HepG2 (cell line): ENCODE measurements around the gene THSD4. TPM values are rescaled to one million over a fixed set of nuclear protein-coding genes. Genes with fewer than 3 reads are reported as not detected.

ENCODE experiments used
- ATAC-seq: fragments of 200-7000 bp; cut with Tn5 transposase; 3 replicates; pipeline ENCODE4 v1.9.1; 2020; ENCODE audit warnings: mild to moderate bottlenecking, moderate library complexity
- BruUV-seq: library from RNA; stranded (reverse); fragments of 400-500 nt; replicated peaks from 2 replicates; lab custom pipeline; 2021; lab: Mats Ljungman, UMichigan
- CTCF ChIA-PET: fragments of 300-600 bp; formaldehyde crosslinking; extraction: SDS; loops from one replicate; lab custom pipeline; 2021; ENCODE audit warnings: low total read pairs, inconsistent platforms, low intra/inter-chr PET ratio; lab: Yijun Ruan, JAX
- POLR2A ChIA-PET: fragments of 350-600 bp; sonication (Branson Sonifier 250); formaldehyde crosslinking; loops from one replicate; lab custom pipeline; 2020; ENCODE audit warnings: antibody characterized with exemption, inconsistent platforms; lab: Yijun Ruan, JAX
- DNase-seq: peaks from one replicate; pipeline ENCODE4 v3.0.0-alpha.2; 2015; ENCODE audit warnings: low spot score
- FAIRE-seq: peaks from 3 replicates; lab custom pipeline; 2011; peaks lifted over from hg19 to GRCh38; lab: Jason Lieb, UNC
- H2AFZ ChIP-seq: one replicate; pipeline ENCODE4 v1.6.1; 2011; ENCODE audit warnings: low read length, inconsistent platforms
- H3K27ac ChIP-seq: fragments of 300-600 bp; 3 replicates; pipeline ENCODE4 v1.8.0; 2011; ENCODE audit warnings: mixed run types, mild to moderate bottlenecking, mixed read lengths, low read length, inconsistent platforms; ENCODE audit not compliant: insufficient read depth; ENCODE audit errors: extremely low read length
- H3K27me3 ChIP-seq, 2 experiments: fragments of 200-600 bp in 1 of 2; 2 replicates in 1 of 2; 3 replicates in 1 of 2; pipeline versions ENCODE4 v1.6.0 to v1.8.0; 2011; ENCODE audit warnings: low read length in 2 of 2, mild to moderate bottlenecking in 2 of 2, moderate library complexity in 2 of 2, inconsistent platforms in 1 of 2; ENCODE audit not compliant: insufficient read depth in 2 of 2, control insufficient read depth in 1 of 2
- H3K36me3 ChIP-seq, 2 experiments: fragments of 200-600 bp in 1 of 2; replicated peaks in 1 of 2; 2 replicates in 1 of 2; 3 replicates in 1 of 2; pipeline versions ENCODE4 v1.5.1 to v1.8.0; 2011; ENCODE audit warnings: low read length in 2 of 2, inconsistent platforms in 1 of 2; ENCODE audit not compliant: insufficient read depth in 2 of 2, control insufficient read depth in 1 of 2
- H3K4me1 ChIP-seq: 2 replicates; pipeline ENCODE4 v1.5.1; 2012; ENCODE audit warnings: low read length, inconsistent platforms; ENCODE audit not compliant: insufficient read depth
- H3K4me2 ChIP-seq: 2 replicates; pipeline ENCODE4 v1.6.0; 2011; ENCODE audit warnings: low read depth, low read length, inconsistent platforms
- H3K4me3 ChIP-seq, 3 experiments: fragments of 200-600 bp in 1 of 3; sonication (generic), shearing (Covaris generic) in 1 of 3; replicated peaks in 1 of 3; 2 replicates each; pipeline ENCODE4 v1.5.1; 2011 to 2016; ENCODE audit warnings: low read length in 3 of 3, inconsistent platforms in 2 of 3, low read depth in 2 of 3, mild to moderate bottlenecking in 2 of 3, control low read depth in 1 of 3, mixed read lengths in 1 of 3; ENCODE audit not compliant: insufficient read depth in 1 of 3
- H3K79me2 ChIP-seq: one replicate; pipeline ENCODE4 v1.6.1; 2011; ENCODE audit warnings: low read length, inconsistent platforms; ENCODE audit not compliant: insufficient read depth
- H3K9ac ChIP-seq: 2 replicates; pipeline ENCODE4 v1.6.0; 2011; ENCODE audit warnings: mild to moderate bottlenecking, low read depth, low read length, inconsistent platforms; ENCODE audit not compliant: insufficient read depth
- H3K9me3 ChIP-seq: 2 replicates; pipeline ENCODE4 v1.5.1; 2012; ENCODE audit warnings: mild to moderate bottlenecking, low read length
- H4K20me1 ChIP-seq: 2 replicates; pipeline ENCODE4 v1.6.0; 2011; ENCODE audit warnings: inconsistent platforms, mild to moderate bottlenecking, low read length, moderate library complexity; ENCODE audit not compliant: insufficient read depth
- ARHGAP35 ChIP-seq: sonication (generic); formaldehyde crosslinking; IDR thresholded peaks from 2 replicates; pipeline ENCODE4 v1.9.0; 2022; ENCODE audit warnings: mild to moderate bottlenecking, inconsistent platforms, moderate library complexity, missing genetic modification reagents, borderline replicate concordance
- ELF3 ChIP-seq: IDR thresholded peaks from 2 replicates; pipeline ENCODE4 v1.6.1; 2016; ENCODE audit warnings: missing genetic modification reagents, missing compliant biosample characterization
- GPN1 ChIP-seq: sonication (generic); formaldehyde crosslinking; IDR thresholded peaks from 2 replicates; pipeline ENCODE4 v1.5.1; 2020; ENCODE audit warnings: missing genetic modification reagents, borderline replicate concordance
- ISL2 ChIP-seq: sonication (generic); formaldehyde crosslinking; IDR thresholded peaks from 2 replicates; pipeline ENCODE4 v1.5.0; 2020; ENCODE audit warnings: missing genetic modification reagents
- NFKB2 ChIP-seq: sonication (generic); formaldehyde crosslinking; IDR thresholded peaks from 2 replicates; pipeline ENCODE4 v1.4.0; 2020; ENCODE audit warnings: missing genetic modification reagents, borderline replicate concordance
- SIX1 ChIP-seq: sonication (generic); formaldehyde crosslinking; IDR thresholded peaks from 2 replicates; pipeline ENCODE4 v1.4.0; 2020; ENCODE audit warnings: missing genetic modification reagents, borderline replicate concordance
- XBP1 ChIP-seq: sonication (generic); formaldehyde crosslinking; IDR thresholded peaks from 2 replicates; pipeline ENCODE4 v1.5.0; 2020; ENCODE audit warnings: missing genetic modification reagents
- ZFY ChIP-seq: sonication (generic); formaldehyde crosslinking; IDR thresholded peaks from 2 replicates; pipeline ENCODE4 v1.4.0; 2020; ENCODE audit warnings: missing genetic modification reagents
- ZMAT3 ChIP-seq: sonication (generic); formaldehyde crosslinking; conservative IDR thresholded peaks from 2 replicates; pipeline ENCODE4 v1.7.0; 2021; ENCODE audit warnings: missing genetic modification reagents
- ZNF24 ChIP-seq: fragments of 450-650 bp; IDR thresholded peaks from 2 replicates; pipeline ENCODE4 v1.6.1; 2017; ENCODE audit warnings: antibody characterized with exemption, mild to moderate bottlenecking
- ZNF333 ChIP-seq: sonication (generic); formaldehyde crosslinking; IDR thresholded peaks from 2 replicates; pipeline ENCODE4 v1.4.0; 2020; ENCODE audit warnings: mild to moderate bottlenecking, missing genetic modification reagents, borderline replicate concordance
- ZNF546 ChIP-seq: sonication (generic); formaldehyde crosslinking; conservative IDR thresholded peaks from 2 replicates; pipeline ENCODE4 v1.8.1; 2023; ENCODE audit warnings: mild to moderate bottlenecking, missing genetic modification reagents
- ZNF614 ChIP-seq: IDR thresholded peaks from 2 replicates; pipeline ENCODE4 v1.6.1; 2018; ENCODE audit warnings: missing biosample characterization, missing genetic modification reagents, inconsistent platforms, borderline replicate concordance
- WGBS: methylation state at CpG from one replicate; pipeline ENCODE4 v1.1.6; 2017; ENCODE audit warnings: low lambda C conversion rate; 5-methylcytosine and 5-hydroxymethylcytosine counted together
- in situ Hi-C: cut with HindIII; loops from 2 replicates; pipeline ENCODE4 v1.10.0; 2017; ENCODE audit warnings: low pct_unique_long_range_greater_than_20kb; ENCODE audit not compliant: extremely low pct_ligation_motif_present
- intact Hi-C: fragments of 100-400 bp; cut with micrococcal nuclease; formaldehyde crosslinking; loops from one replicate; pipeline ENCODE4 v1.10.0; 2022; ENCODE audit not compliant: unreplicated experiment
- polyA plus RNA-seq, 8 experiments: library from polyadenylated mRNA; depleted of rRNA in 3 of 8; stranded (reverse) in 7 of 8; unstranded in 1 of 8; fragments of >200 nt; fragmentation: Illumina TruSeq in 4 of 8; extraction: Trizol in 4 of 8; gene quantifications; 2 replicates each; pipeline versions ENCODE4 v1.2.1 to v1.2.3, GENCODE V29; 2011 to 2016; ENCODE audit warnings: low read depth in 4 of 8, missing spikeins in 1 of 8, mixed read lengths in 1 of 8; ENCODE audit not compliant: insufficient read depth in 1 of 8
- total RNA-seq, 5 experiments: library from RNA; depleted of rRNA; stranded (reverse); fragments of >200 nt; fragmentation: Illumina TruSeq; extraction: Trizol; gene quantifications; 2 replicates each; pipeline ENCODE4 v1.2.3, GENCODE V29; 2016; ENCODE audit warnings: low read depth in 1 of 5
- TF ChIP-seq, protein P1 (sequence below): sonication (generic); formaldehyde crosslinking; IDR thresholded peaks from 2 replicates; pipeline ENCODE4 v1.4.0; 2020; ENCODE audit warnings: mild to moderate bottlenecking, missing genetic modification reagents, borderline replicate concordance
- TF ChIP-seq, protein P2 (sequence below): IDR thresholded peaks from 2 replicates; pipeline ENCODE4 v1.6.1; 2016; ENCODE audit warnings: low read depth, control low read depth
- TF ChIP-seq, protein P3 (sequence below): sonication (generic); formaldehyde crosslinking; IDR thresholded peaks from 2 replicates; pipeline ENCODE4 v1.4.0; 2020; ENCODE audit warnings: mild to moderate bottlenecking, missing genetic modification reagents

THSD4 gene
- total and polyA plus RNA-seq, 2 of the 13 experiments (the other 11 are each of a cell fraction or from before 2014, with no cell fraction given) = 0.07 to 0.21 TPM

GRCh38 chr15:71346464-71346863, 231.2 kb downstream of the THSD4 start:
- WGBS = 37% methylated on average over 5 of the region's 5 CpGs

DNA sequence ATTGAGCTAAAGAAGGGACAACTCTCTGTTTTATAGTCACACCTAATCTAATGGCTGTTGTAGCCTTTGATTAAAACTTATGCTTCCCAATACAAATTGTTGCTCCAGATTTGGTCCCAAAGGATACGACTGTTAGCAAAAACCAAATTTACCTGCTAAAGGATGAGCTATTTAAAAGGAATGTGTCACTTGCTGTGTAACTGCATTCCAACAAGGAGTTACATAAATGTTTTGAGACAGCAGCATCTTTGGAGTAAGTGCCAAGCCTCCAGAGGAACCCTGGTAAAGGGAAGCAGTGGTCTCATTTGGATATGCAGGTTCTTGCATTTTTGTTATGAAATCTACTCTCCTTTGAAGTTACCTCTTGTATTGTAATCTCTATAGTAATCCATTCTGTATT, 233.3 kb downstream of the THSD4 start:
- intact Hi-C loops (no loop called here), in situ Hi-C loops (no loop called here)
- H3K79me2 ChIP-seq = no peaks in the 10 kb centered on the region
- H4K20me1 ChIP-seq = no peaks in the 10 kb centered on the region
- no peaks in the 10 kb centered on the region; a peak in 1 of 5 replicates for H3K27me3 ChIP-seq
- no peak overlapping the region for H3K4me2 ChIP-seq
- no peaks in the 10 kb centered on the region for H3K4me1 ChIP-seq
- CTCF ChIA-PET = no interaction called here
- no peak overlapping the region for H3K9ac ChIP-seq
- 35% methylated on average over 1 of the region's 1 CpG for WGBS
- FAIRE-seq (no peak), DNase-seq (no peak), ATAC-seq (no peak)
- no peaks in the 10 kb centered on the region for H3K36me3 ChIP-seq
- H3K4me3 ChIP-seq = no peak overlapping the region
- POLR2A ChIA-PET = no interaction called here
- no peak overlapping the region for H2AFZ ChIP-seq
- BruUV-seq = no TSS peak
- TF ChIP-seq ZNF333 (CRISPR knock-in tag) = no peak
- TF ChIP-seq ZNF614 = no peak
- TF ChIP-seq, protein P1, sequence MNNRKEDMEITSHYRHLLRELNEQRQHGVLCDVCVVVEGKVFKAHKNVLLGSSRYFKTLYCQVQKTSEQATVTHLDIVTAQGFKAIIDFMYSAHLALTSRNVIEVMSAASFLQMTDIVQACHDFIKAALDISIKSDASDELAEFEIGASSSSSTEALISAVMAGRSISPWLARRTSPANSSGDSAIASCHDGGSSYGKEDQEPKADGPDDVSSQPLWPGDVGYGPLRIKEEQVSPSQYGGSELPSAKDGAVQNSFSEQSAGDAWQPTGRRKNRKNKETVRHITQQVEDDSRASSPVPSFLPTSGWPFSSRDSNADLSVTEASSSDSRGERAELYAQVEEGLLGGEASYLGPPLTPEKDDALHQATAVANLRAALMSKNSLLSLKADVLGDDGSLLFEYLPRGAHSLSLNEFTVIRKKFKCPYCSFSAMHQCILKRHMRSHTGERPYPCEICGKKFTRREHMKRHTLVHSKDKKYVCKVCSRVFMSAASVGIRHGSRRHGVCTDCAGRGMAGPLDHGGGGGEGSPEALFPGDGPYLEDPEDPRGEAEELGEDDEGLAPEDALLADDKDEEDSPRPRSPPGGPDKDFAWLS (CRISPR knock-in tag) = no peak
- TF ChIP-seq, protein P2, sequence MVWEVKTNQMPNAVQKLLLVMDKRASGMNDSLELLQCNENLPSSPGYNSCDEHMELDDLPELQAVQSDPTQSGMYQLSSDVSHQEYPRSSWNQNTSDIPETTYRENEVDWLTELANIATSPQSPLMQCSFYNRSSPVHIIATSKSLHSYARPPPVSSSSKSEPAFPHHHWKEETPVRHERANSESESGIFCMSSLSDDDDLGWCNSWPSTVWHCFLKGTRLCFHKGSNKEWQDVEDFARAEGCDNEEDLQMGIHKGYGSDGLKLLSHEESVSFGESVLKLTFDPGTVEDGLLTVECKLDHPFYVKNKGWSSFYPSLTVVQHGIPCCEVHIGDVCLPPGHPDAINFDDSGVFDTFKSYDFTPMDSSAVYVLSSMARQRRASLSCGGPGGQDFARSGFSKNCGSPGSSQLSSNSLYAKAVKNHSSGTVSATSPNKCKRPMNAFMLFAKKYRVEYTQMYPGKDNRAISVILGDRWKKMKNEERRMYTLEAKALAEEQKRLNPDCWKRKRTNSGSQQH (CRISPR knock-in tag) = no peak
- no peak for TF ChIP-seq ISL2 (CRISPR knock-in tag)
- no peak for TF ChIP-seq XBP1 (CRISPR knock-in tag)
- no peak for TF ChIP-seq NFKB2 (CRISPR knock-in tag)
- TF ChIP-seq, protein P3, sequence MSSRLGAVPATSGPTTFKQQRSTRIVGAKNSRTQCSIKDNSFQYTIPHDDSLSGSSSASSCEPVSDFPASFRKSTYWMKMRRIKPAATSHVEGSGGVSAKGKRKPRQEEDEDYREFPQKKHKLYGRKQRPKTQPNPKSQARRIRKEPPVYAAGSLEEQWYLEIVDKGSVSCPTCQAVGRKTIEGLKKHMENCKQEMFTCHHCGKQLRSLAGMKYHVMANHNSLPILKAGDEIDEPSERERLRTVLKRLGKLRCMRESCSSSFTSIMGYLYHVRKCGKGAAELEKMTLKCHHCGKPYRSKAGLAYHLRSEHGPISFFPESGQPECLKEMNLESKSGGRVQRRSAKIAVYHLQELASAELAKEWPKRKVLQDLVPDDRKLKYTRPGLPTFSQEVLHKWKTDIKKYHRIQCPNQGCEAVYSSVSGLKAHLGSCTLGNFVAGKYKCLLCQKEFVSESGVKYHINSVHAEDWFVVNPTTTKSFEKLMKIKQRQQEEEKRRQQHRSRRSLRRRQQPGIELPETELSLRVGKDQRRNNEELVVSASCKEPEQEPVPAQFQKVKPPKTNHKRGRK = no peak
- no peak for TF ChIP-seq ZFY (CRISPR knock-in tag)
- TF ChIP-seq ARHGAP35 (CRISPR knock-in tag) = no peak
- TF ChIP-seq ZMAT3 (CRISPR knock-in tag) = no peak
- TF ChIP-seq GPN1 (CRISPR knock-in tag) = no peak
- no peak for TF ChIP-seq ZNF24
- no peaks in the 10 kb centered on the region for H3K9me3 ChIP-seq
- H3K27ac ChIP-seq = no peak overlapping the region

More at GRCh38 chr15:71346464-71346863, 231.2 kb downstream of the THSD4 start:
- no peak for TF ChIP-seq ELF3 (CRISPR knock-in tag)
- no peak for TF ChIP-seq ZNF546 (CRISPR knock-in tag)
- no peak for TF ChIP-seq SIX1 (CRISPR knock-in tag)
- no peaks in the 10 kb centered on the region for H4K20me1 ChIP-seq
- POLR2A ChIA-PET = no interaction called here
- H3K4me1 ChIP-seq = no peaks in the 10 kb centered on the region
- H3K27me3 ChIP-seq = no peaks in the 10 kb centered on the region; a peak in 2 of 5 replicates
- no TSS peak for BruUV-seq
- H3K9me3 ChIP-seq = no peaks in the 10 kb centered on the region
- H3K27ac ChIP-seq = no peak overlapping the region
- DNase-seq (no peak), ATAC-seq (no peak), FAIRE-seq (no peak)
- intact Hi-C loops (no loop called here), in situ Hi-C loops (no loop called here)
- H3K36me3 ChIP-seq = no peaks in the 10 kb centered on the region
- H3K79me2 ChIP-seq = no peaks in the 10 kb centered on the region
- H3K4me2 ChIP-seq = no peak overlapping the region
- CTCF ChIA-PET = no interaction called here
- H2AFZ ChIP-seq = no peak overlapping the region
- no peak overlapping the region for H3K9ac ChIP-seq
- no peak overlapping the region for H3K4me3 ChIP-seq
